GM18499 (cell line): ENCODE measurements around the gene WNT2B.

ENCODE experiments used
- ATAC-seq: cut with Tn5 transposase; IDR thresholded peaks from one replicate; pipeline ENCODE4 v1.9.1; 2021; ENCODE audit warnings: moderate number of reproducible peaks; ENCODE audit not compliant: insufficient read depth, unreplicated experiment

Gene WNT2B

DNA sequence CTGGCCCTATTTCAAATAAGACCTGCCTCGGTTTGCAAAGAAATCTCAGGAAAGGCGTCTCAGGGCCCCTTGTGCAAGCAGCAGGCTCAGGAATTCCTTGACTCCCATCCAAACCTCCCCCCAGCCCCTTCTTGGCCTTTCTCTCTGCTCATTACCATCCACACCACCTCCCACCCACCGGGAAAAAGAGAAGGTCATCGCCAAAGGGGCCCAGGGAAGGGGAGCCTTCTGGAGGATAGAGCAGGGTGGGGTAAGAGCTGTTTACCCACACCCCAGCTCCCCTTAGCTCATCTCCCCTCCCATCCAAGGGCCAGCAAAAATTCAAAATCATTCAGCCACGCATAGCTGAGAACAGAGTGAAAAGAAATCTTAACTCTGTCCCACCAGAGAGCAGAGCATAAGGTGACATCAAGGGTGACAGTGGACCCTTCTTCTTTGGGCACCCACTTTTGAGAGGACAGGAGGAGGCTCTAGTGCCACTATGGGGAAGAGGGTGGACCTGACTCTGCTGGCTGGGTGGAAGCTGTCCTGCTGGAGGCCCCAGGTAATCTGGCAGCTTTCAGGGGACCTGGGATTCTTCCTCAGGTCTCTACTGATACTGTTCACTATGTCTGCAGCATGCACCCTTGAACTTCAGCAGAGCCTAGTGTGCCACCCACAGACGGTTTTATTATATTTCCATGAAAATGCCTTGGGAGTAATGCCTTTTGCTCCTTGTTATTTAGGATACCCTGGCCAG is 3.9 kb upstream of the WNT2B start:
- no peak for ATAC-seq

DNA sequence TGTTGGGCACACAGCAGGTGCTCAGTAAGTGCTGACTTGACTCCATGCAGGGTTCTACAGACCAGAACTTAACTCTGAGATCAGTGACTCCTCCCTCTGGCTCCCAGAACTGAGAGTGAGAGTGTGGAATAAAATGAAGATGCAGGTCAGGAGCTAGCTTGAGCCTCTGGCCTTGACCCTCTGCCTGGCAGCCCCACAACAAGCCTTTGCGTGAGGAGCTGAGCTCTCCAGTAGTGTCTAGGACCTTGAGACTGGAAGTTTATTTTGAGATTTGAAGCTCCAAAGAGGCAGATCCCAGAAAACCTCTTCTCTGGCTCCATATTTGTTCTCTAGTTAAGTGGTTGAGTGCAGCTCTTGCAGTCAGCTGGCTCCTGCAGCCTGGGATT is 3.4 kb upstream of the WNT2B start:
- no peak for ATAC-seq

DNA sequence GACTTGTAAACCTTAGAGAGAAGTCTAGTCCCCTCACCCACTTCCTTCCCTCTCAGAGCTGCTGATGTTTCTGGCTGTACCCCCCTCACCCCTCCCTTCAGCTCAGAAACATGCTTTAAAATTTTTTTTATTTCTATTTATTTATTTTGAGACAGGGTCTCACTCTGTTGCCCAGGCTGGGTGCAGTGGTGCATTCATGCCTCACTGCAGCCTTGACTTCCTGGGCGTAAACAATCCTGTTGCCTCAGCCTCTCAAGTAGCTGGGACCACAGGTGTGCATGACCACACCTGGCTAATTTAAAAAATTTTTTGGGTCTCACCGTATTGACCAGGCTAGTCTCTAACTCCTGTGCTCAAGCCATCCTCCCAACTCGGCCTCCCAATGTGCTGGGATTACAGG is 2.9 kb upstream of the WNT2B start:
- no peak for ATAC-seq

DNA sequence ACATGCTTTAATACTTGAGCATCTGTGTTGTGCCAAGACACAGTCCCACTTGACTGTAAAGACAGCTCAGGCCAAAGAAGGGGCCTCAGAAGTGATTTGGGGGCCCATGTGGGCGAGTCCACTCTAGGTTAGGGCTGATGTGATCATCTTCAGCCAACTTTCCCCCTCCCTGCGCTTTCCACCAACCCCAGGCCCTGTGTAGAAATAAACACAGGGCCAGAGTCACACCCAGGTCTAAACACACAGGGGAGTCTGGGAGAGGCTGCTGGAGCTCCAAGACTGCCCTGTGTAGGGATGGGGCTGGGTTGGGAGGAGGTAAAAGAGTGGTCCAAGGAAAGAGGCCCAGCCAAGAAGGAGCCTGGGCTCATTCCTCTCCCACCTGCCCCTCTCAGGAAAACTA is 2.5 kb upstream of the WNT2B start:
- no peak for ATAC-seq

DNA sequence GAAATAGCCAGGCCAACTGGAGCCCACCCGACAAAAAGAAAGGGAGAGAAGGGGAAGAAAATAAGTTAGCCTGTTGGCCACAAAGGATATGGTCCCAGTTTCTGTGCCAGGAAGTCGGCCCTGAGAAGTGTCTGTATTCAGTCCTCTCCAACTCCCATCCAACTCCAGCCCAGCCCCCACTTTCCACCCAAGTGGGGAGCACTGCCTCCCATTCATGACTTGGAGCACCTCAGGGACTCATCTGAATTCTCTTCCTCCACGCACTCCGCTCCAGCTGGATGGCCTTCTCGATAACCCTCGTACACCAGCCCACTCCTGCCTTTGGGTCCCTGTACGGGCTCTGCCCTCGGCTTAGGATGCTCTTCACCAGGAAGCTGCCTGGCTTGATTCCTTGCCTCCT is 2.0 kb upstream of the WNT2B start:
- ATAC-seq, result no peak

DNA sequence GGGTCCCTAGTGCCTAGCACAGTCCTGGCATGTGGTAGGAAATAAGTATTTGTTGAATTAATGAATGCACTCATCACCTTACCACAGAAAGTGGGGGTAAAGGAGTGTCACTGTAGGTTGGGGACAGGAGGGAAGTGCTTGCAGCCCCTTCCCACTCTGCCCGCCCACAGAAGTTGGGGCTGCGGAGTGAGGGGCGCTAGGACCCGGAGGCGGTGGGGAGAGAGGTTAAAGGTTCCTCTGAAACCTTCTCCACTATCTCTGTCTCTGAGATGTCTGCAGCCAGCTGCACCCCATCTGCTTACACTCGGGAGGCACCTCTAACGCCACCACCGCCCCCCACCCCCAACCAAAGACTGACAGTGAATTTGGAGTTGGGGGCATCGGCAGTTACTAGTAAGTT is 1.4 kb upstream of the WNT2B start:
- no peak for ATAC-seq

DNA sequence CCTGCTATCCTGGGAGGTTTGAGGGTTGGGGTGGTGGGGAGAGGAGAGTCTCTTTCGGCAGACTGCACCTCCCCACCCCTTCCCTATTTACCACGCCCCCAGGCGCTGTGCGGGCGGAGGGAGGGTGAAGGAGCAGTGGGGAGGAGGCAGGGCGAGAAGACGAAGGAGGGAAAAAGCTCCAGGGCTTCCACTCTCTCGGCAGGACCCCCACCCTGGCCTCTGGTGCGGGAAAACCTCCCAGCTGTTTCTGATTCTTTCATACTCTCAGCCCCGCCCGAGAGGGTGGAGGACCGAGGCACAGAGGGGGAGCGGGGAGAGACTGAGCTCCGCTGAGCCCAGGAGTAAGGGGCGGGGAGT is 866 bp upstream of the WNT2B start:
- no peak for ATAC-seq

DNA sequence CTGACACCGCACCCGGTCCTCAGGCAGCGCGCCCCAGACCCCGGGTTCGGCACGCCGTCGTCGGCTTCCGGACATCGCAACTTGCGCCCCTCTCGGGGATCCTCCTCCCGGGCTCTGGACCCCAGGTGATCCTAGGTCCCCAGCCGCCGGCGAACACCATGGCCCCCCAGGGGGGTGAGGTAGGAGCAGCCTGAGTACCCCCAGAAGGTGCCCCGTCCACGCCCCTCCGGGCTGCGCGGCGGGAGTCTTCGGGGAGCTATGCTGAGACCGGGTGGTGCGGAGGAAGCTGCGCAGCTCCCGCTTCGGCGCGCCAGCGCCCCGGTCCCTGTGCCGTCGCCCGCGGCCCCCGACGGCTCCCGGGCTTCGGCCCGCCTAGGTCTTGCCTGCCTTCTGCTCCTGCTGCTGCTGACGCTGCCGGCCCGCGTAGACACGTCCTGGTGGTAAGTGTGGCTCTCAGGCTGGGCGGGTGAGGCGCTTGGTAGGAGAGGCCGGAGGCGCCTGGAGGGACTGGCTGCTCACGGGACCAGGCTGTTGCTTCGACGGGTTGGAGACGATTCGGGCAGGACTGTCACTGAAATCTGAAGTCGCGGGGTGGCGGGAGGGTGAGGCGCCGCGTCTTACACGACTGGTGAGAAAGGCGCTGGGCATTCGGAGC is 367 bp downstream of the WNT2B start:
- no peak for ATAC-seq

DNA sequence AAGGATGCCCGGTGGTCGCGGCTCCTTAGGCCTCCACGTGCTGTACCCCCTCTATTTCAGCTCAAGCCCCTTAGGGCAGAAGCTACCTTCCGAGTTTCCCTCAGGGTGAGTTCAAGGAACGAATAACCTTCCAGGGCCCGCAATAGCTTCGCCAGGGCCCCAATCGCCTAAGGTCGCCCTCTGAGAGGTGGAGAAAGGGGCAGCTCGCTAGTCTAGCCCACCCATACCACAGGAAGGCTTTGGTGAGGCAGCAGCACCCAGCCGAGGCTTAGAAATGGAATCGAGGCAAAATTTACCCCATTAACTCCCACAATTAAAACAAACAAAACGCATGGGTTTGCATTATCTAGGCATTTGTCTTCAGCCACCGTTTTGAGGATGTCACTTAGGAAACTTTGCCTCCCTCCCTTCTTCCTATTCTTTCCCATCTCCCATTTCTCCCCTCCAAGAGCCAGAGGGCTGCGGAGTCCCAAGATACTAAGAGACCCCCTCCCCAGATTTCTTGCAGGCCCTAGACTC is 954 bp downstream of the WNT2B start:
- ATAC-seq, result no peak

DNA sequence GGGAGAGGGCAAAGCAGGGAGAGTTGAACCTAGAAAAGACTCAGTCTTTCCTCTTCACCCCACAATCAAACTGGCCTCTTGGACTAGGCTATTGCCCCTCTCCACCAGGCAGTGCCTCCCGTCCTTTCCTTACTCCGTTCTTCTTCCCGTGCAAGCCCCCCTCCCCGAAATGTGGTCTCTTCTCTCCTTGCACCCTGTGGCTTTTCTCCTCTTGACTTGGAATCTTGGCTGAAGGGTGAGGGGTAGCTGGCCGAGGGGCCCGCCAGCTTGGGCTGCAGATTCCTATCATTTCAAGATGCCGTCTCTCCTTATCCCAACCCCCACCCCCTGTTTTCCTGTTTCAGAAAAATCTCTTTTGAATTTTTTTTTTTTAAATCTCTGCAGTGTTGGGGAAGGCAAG is 1.6 kb downstream of the WNT2B start:
- no peak for ATAC-seq

DNA sequence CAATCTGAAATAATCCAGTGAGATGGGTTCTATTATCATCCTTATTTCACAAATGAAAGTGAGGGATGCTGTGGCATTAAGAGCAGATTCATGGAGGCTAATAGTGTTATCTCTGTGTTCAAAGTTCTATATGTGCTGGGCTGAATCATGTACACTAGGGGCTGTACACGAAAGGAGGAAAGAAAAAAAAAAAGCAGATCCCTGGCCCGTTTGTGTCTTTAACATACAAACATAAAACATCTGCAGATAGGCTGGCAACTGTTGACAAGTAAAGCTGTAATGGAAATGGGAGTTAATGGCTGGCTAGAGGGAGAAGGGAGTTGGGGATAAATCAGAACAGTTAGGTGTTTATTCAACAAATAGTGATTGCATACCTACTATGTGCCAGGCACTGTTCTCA is 3.1 kb downstream of the WNT2B start:
- ATAC-seq, result no peak

DNA sequence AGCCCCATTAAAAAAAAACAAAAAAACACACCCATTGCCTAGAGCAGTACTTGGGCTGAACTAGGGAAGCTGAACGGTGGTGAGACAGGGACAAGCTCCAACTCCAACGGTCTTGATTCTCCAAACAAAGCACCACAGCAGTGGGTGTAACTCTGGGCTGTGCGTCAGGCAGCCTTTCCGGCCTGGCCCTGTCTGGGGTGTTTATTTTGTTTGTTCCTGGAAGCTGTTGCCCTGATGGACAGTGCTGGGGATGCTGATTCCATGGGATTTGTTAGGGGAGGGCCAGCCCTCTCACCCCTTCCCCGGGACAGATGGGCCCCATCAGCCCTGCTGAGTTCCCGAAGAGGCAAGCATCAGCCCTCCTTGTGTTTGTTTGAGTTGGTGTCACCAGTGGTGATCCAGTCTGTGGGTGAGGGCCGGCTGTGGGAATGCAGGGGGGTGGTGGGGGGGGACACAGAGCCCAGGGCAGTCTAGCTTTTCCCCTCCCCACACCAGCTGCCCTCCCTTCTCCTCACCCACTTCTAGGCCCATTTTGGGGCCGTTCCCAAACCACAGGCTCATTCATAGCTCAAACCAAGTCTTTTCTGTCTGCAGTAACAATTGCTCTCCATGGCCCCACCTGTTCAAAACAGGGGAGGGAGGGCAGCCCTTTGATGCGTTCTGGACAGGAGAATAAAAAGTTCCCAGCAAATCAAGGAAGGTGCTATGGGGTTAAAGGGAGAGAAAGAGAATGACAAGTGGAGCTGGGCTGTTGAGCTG is 4.5 kb downstream of the WNT2B start:
- no peak for ATAC-seq

DNA sequence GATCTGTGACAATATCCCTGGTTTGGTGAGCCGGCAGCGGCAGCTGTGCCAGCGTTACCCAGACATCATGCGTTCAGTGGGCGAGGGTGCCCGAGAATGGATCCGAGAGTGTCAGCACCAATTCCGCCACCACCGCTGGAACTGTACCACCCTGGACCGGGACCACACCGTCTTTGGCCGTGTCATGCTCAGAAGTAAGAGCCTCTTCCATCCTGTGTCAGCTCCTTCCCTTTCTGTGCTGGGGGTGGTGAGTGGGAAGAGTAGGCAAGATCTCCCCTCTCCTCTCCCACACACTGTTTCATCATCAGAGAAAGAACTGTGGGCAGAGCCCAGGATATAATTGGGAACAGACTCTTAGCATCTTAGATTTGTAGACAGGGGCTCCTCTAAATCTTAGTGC is 6.1 kb downstream of the WNT2B start:
- no peak for ATAC-seq

DNA sequence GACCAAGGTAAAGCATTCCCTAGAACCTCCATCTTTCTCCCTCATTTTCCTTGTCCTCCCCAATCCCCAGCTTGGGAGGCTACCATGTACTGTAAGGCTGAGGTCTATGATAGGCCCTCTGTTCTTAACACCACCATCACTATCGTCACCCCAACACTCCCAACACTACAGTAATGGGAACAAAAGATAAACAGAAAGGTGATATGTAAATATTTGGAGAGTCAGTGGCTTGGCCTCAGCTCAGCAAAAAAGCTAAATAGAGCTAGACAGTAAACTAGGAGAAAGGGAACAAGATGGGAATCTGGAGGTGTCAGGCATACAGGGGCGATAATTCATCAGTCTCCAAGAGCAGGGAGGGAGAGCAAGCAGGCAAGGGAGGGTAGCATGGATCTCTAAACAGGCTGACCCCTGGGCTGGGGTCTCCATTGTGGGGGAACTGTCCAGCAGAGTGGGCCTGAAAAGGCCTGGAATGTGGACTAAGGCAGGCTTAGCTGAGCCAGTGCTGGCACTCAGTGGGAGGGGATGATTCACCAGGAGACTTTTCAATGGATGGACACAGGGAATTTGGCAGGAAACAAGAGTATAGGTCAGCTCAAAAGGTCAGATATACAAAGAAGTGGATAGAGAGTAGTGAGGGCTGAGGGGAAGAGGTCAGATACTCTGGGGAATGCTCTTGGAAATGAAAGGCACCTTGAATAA is 6.7 kb downstream of the WNT2B start:
- ATAC-seq, result no peak

DNA sequence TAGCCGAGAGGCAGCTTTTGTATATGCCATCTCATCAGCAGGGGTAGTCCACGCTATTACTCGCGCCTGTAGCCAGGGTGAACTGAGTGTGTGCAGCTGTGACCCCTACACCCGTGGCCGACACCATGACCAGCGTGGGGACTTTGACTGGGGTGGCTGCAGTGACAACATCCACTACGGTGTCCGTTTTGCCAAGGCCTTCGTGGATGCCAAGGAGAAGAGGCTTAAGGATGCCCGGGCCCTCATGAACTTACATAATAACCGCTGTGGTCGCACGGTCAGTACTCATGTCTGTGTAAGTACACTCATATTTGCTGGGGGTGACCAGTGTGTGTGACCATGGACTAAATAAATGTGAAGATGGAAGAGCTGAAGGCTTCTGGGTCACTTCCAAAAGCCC is 7.4 kb downstream of the WNT2B start:
- no peak for ATAC-seq

DNA sequence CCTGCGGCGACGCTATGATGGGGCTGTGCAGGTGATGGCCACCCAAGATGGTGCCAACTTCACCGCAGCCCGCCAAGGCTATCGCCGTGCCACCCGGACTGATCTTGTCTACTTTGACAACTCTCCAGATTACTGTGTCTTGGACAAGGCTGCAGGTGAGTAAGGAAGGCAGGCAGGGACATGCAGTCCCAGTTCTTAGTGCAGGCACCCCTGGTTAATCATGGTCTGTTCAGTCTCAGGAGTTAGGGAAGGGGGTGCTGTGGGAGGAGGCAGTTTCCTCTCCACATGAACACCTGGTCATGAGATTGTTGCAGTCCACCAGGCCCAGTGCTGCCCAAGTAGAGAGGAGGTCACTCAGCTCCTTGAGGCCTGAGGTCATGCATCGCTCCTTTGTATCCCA is 8.5 kb downstream of the WNT2B start:
- ATAC-seq, result no peak

DNA sequence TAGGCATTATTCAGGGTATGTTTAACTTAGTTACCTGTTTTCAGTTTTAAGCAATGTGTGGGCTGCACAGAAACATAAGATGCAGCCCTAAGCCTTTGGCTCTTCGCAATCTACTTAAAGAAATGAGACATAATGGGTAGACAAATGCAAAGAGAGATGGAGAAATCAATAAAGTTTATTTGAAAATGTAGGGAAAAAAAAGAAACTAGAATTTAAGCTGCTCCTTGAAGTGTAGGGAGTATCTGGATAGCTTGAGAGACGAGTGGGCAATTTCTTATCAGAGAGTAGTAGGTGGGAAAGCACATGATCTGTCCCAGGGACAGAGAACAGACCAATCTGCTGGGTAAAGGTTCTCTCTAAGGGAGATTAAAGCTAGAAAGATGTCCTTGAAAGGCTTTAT is 8.9 kb downstream of the WNT2B start:
- no peak for ATAC-seq

DNA sequence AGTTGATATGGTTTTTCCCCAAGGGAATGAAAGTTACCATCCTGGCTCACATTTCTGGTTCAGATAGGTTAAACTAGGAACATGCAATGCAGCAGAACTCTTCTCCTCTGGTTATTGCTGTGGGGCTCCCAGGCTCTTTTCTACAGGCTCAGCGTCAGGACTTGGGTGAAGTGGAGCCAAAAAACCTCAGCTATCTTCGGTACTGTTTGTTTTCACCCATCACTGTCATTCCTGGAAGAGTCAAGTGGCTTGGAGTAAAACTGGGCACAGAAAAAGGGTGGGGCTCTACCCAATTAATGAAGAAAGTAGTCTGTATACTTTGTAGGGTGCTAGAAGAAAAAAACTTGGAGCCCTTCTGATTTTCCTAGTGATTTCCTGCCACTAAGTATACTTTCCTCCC is 9.4 kb downstream of the WNT2B start:
- ATAC-seq, result no peak

DNA sequence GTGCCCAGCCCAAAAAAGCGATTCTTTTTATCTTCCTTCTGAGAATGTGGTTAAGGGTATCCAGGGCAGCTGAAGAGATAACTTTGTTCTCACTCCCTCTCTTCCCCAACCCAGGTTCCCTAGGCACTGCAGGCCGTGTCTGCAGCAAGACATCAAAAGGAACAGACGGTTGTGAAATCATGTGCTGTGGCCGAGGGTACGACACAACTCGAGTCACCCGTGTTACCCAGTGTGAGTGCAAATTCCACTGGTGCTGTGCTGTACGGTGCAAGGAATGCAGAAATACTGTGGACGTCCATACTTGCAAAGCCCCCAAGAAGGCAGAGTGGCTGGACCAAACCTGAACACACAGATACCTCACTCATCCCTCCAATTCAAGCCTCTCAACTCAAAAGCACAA is 11.4 kb downstream of the WNT2B start:
- ATAC-seq, result no peak

DNA sequence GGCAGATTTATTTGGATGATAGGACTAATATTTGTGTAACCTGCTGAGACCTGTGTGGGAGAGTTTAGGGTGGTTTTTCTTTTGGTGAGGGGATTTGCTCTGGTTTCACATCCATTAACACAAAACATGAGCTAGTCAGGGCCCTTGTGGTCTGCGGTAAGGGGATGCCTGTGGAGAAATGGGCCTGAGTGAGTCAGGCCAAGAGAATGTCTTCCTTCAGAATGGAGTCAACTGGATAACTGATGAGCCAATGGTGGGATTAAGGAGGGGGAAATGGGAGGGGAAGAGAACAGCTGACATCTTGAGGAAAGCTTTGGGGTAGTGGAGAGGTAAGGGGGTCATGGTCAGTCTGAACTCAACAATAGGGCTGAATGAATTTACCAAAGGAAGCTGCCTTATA is 13.9 kb downstream of the WNT2B start:
- ATAC-seq, result no peak

DNA sequence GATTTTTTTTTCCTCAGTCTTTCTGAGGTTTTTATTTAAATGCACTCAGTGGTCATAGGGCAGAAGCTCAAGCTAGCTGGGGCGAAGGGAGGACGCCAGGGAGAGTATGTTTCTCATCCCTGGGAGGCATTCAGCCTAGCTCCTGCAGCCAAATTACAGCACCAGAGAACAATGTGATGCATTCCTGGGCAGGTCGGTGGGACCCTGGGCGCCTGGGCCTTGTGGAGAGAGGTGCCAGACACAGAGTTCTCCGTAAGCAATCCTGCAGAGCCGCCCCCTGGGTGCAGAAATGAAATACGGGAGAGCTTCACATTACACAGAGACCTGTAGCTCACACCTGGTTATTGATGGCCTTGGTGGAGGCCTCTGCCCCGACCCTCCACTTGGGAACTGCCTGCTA is 15.5 kb downstream of the WNT2B start:
- no peak for ATAC-seq
